Stimulated activated CD8-positive, alpha-beta memory T cell treated with anti-CD3 and anti-CD28 coated beads, Interleukin-7, amount 100 ng/mL, for 48 hours (primary cell): ENCODE results near the gene LRRTM2.

Experiments used
- DNase-seq, 2 donors: peaks; one replicate each; pipeline ENCODE4 v3.0.0-alpha.2; 2020; ENCODE audit warnings: low read depth in 1 of 2; ENCODE audit errors: extremely low read depth in 1 of 2

The LRRTM2 gene

DNA sequence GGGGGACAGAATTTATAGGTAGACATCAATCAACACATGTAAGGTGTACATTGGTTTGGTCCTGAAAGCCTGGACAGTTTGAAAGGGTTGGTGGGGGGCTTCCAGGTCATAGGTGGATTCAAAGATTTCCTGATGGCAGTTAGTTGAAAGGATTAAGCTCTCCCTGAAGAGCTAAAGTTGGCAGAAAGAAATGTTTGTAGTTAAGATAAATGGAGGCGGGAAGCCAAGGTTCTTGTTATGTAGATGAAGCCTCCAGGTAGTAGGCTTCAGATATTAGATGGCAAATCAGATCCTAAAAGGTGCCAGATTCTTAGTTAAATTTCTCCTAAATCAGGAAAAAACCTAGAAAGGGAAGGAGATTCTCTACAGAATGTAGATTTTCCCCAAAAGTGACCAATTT lies 9.0 kb upstream of the LRRTM2 start:
- DNase-seq: no peak

DNA sequence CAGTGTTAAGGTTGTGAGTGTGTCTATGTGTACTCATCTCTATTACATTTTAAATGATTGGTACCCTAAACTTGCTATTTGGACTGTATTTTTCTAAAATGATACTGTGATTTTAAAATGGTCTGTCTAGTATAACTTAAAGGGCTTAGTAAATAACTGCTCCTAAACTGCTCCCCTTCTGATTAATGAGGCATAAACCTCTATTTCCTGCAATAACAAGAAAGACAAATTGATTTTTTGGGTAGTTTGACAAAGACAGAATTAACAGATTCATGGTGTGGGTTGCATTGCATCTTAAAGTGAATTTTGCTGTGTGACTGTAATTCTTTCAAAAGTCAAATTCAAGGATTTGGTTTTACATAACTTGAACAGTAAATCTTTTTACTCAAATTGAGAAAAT lies 8.1 kb upstream of the LRRTM2 start:
- no peak for DNase-seq

DNA sequence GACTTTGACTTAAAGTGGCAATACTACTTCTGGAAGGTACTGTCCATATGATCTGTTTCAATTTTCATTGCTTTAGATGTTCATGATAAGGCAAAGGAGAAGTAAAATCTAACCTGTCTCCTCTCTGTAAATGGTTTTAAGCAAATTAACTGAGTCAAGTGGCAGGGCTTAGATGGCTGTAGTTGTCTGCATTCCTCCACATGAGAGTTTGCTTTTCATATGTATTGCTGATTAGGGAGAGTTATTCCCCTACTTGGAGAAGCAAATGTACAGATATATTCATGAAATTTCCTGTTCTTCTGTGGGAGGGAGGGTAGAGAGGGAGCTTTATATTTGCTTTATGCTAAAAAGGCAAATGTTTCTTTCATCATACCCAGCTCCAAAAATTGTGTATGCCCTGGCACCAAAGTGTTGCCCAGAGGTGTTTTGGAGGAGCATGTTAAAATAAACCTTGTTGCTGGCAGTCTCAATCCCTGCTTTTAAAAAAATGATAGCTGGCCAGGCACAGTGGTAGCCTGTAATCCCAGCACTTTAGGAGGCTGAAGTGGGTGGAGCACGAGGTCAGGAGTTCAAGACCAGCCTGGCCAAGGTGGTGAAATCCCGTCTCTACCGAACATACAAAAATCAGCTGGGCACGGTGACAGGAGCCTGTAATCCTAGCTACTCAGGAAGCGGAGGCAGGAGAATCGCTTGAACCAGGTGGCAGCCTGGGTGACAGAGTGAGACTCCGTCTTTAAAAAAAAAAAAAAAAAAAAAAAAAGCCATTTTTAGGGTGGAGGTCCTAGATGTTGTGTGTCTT lies 3.5 kb upstream of the LRRTM2 start:
- DNase-seq: no peak

DNA sequence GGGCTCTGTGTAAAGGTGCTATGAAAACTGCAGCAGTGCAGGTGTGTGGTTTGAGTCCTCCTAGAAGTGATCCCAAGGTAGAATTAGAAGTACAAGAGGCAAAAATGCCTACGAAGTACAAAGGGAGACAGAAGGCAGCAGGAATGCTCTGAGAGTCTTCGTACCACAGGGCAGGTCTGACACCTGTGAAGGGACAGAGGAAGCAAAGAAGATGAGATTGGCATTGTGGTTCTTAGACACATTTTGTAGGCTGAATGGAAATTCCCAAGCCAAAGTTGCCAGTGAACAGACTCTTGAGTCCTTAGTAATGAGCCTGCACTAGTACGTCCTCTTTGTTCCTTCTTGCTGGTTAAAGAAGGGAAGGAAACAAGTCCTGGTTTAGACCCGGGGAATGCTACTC lies 1.7 kb upstream of the LRRTM2 start:
- no peak for DNase-seq

DNA sequence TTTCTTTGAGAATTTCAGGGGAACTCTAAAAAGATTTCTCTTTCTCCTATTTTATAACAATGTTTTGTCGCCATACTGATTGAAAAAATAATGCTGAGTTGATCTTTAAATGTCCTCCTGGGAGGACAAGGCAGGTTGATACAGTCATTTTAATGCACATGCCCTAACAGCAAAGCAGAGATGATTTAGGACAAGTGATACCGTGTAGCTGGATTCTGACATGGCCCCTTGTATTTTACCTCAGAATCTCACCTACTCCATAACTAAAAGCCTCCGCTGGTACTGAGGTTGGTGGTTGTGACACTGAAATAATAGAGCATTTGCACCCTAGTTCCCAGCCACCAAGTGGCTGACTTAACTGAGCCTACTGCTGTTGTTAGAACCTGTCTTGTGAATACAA lies 811 bp upstream of the LRRTM2 start:
- DNase-seq: no peak

DNA sequence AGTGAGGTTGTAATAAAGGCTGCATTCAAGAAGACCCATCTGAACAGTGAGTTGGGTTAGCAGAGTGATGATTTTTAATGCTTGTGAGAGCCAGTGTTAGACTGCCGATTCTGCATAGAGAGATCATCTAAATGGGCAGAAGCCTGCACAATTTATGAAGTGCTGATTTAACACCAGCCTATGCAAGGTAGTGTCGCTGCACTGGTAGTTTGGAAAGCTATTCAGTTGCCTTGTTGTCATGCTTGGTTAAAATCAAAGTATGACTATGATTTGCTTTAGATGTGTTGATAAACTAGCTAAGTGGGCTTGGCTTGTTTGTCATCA lies 379 bp upstream of the LRRTM2 start:
- DNase-seq: no peak

DNA sequence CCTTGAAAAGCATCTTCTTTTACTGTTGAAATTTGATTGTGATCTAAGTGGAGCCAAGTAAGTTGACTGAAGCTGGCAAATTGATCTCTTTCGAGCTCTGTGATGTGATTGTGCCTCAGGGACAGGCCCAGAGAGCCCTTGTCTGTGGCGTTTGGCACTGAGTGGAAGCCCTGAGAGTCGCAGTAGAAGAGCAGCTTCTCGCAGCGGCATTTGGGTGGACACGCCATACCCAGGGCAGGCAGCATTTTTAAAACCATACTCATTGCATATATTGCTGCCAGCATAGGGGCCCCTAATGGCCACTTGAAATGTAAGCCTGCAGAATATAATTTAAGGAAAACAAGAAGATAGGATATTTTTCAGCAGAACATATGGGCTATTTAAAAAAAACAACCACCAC lies 894 bp downstream of the LRRTM2 start:
- DNase-seq: no peak

DNA sequence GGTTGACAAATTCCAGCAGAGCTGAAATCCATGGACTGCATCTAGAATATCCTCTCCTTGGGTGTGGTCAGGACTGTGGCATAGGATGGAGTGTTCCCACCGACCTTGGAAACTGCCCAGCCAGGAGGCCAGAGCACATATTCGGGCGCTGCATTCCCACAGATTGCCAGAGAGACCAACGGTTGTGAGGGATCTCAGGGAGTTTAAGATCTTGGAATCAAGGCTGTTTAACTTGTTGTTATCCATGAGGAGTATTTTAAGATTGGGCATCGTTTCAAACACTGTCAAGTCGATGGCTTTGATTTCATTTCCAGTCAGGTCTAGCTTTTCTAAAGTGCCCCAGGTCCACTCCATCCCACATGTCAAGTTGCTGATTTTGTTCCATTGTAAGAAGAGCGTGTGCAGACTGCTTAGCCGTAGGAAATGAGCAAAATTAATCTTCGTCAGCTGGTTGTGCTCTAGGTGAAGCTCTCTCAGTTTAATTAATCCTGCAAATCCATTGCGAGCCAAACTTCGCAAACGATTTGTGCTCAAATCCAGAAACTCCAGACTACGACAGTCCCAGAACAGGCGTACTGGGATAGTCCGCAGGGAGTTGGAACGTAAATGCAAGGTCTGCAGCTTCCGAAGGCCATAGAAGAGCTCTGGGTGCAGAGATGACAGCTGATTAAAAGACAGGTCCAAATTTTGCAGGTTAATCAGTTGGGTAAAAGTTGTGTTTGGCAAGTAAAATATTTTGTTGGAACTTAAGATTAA lies 1.5 kb downstream of the LRRTM2 start:
- DNase-seq: no peak

DNA sequence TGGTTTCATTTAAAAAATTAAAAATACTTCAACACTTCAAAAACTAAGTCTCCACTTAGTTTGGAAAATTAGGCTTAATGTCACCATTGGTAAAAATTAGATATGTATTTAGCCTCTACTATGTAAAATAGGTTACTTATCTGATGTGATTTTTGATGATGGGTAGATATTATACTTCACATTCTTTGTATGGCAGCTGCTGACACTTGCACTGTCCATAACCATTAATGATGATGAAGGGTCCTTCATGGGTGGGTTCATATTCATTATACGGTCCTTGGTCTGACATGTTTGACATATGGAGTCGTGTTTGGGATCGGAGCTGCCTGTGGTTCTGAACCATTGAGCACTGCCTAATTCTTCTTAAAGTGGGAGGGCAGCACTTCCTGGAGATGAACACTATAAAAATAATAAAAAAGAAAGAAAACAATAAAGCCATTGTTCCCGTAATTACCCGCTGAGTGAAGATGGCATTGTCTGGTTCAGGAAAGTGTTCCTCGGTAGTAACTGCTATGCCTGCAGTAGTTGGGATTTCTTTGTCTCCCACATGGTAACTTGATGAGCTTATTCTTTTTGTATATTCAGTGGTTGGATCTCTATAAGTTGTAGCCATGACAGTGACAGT lies 2.2 kb downstream of the LRRTM2 start:
- DNase-seq: no peak

DNA sequence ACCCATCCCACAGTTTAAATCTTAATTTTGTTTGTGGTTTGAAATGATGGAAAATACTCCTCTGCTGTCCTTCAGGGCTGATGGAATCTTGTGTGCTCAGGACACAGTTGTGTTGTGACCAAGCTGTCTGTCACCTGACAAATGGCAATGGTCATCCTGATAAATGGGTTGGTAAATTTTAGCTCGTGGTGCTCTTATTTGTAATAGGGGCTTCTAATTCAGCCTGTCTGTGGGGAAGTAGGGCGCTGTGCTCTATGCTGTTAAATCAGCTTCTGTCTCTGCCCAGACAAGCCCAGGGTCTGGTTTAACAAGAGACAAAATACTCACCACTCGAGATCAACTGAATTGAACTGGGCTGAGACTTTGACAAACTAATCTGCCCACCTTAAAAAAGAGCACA lies 4.5 kb downstream of the LRRTM2 start:
- DNase-seq: no peak

DNA sequence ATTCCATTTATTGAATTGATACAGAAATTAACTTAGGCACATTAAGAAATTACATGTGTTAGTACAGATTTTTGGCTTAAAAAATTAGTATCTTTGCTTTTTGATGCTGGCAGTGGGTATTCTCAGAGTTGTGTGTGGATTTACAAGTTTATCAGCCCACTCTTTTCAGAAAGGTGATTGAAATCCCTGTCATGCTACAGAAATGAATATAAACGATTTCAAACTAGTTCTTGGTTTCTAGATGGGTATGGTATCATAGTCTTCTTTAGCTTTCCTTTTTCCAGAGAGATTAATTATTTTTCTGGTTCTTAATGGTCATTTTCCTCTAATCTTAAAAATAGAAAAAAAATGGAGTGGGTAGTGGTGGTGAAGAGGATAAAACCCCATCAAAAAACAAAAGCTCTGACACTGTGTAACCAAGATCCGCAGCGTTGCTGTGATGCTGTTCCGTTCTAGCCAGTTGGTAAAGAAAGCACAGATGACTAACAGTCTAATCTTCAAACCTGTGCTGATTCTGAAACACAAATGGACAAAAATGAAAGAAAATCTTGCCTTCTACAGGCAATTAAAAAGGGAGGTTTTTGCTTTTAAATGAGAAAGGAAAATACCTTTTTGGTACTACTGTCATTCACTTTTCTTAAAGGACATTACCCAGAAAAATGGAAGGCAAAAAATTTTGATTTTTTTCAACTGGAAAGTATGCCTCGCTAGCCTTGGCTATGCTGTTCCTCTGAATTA lies 5.2 kb downstream of the LRRTM2 start:
- DNase-seq: no peak

DNA sequence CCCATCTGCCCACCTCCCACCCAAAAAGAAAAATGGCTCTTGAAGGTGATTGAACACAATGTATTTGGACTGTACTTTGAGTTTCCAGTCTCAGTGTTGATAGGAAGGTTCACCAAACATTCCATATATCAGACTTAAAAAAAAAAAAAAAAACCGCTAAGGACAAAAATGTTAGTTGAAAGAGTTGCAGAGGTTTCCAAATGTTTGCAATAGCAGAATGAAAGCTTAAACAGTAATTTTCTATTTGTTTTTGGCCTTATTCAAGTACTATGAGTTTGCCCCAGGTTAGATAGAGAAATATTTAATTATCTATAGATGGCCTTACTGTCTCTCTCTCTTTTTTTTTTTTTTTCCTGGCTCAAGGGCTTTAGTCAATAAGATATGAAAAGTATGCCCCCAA lies 6.1 kb downstream of the LRRTM2 start:
- DNase-seq: no peak

DNA sequence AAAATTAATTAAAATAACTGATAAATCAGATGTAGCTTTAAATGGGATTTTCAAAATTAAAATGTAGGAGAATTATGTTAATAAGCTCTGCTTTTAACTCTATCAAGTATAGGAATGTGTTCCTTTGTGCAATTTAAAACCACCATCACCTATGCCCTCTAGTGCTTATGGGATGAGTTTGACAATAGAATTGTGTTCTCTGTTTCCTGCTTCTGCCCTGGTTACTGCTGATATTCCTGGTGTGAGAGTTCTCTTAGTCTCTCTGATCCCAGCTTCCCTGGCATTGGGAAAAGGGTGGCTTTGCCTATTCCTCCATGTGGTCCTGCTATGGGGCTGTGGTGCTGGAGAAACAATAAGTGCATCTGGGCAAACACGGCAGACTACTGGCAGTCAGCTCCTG lies 8.1 kb downstream of the LRRTM2 start:
- no peak for DNase-seq

DNA sequence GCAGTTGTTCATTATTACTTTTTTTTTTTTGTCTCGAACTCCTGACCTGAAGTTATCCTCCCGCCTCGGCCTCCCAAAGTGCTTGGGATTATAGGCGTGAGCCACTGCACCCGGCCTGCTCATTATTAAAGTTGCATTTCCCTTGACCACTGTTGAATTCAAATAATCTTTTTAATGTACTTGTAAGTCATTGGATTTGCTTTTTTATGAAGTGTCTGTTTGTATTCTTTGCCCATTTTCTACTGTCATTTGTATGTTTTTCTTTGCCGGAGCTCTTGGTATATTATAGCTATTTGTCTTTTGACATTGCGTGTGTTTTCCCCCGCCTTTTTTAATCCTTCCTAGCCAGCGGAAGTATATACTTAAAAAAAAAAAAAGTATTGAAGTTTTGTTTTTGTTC lies 22.0 kb downstream of the LRRTM2 start:
- DNase-seq: no peak

DNA sequence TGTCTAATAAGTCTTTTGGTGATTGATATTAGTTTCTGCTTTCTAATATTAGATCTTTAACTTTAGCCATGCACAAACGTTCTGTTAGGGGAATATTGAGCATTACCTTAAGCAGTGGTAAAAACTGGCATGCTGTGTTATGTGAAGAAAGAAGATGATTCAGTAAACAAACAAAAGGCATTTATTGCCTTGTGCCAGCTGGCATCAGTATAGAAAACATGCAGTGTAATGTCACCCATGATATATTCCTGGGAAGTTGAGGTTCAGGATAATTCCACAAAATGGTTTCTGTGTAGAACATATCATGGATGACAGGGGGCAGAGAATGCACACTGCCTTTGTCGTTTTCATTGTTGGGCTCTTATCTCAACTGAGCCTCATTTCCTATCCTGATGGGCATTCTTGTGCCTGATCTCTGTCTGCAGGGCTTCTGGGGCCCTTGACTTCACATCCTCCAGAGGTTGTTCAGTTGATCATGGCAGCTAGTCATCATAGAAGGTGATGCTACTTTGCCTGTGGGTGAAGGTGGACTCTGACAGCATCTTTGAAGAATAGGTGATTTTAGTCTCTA lies 24.2 kb downstream of the LRRTM2 start:
- no peak for DNase-seq

DNA sequence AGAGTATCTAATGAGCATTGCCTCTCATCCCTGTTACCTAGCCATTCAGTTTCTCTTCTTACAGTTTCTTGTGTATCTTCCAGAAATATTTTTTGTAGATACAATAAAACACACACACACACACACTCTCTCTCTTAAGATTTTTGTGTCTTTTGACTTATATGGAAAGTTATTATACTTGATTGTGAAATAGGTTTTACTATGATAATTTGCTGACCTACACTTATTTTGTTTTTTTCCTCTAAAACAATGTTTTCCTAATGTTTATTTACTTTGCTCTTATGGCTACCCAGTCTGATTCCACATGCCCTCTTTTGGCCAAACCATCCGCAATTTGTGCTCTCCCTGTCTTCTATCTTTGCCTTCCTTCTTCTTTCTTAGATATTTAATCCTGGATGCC lies 25.3 kb downstream of the LRRTM2 start:
- DNase-seq: no peak

DNA sequence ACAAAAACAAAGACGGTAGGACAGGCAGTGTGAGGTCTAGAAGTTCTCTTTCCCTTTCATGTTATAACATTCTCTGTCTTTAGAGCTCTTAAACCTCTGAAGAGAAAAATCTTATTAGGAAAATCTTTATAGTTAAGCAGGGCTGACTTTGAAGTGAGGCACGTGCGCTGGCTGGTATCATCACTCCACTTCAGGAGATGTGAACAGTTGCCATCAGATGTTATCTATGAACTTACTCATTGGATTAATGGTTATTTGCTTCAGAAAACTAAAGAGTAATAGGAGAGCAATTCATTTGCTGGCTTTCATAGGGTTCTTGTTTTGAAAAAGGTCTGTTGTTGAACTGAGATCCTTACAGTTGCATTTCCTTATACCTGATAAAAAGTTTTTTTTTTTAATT lies 25.7 kb downstream of the LRRTM2 start:
- DNase-seq: no peak

DNA sequence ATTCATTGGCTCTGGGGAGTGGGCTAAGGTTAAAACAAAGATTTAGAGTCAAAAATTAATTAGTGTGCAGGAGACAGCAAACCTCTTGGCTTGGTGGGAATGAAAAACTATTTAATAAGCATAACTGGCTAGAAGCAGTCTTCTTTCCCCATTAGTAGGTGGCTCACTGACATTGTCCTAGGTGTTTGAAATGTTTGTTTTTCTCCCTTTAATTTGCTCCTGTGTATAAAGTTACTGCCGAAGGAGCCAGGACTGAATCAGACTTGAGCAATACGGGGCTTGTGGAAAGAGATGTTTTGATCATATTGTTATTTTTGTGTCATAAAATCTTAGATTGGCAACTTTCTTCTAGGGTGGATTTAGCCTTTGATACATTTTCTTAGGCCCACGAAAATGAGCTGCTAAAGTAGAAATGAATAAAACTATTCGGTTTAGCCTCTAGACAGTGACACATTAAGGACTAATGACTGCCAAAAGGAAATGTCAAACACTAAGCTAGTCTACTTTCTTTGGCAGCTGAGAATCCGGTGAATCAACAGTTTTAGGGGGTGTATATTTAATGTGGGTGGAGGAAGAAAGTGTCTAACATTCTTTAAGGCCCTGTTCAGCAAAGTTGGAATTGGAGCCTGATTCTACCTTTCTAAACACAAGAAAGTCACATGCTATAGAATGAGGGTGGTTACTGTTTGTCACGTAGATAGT lies 30.2 kb downstream of the LRRTM2 start:
- no peak for DNase-seq

DNA sequence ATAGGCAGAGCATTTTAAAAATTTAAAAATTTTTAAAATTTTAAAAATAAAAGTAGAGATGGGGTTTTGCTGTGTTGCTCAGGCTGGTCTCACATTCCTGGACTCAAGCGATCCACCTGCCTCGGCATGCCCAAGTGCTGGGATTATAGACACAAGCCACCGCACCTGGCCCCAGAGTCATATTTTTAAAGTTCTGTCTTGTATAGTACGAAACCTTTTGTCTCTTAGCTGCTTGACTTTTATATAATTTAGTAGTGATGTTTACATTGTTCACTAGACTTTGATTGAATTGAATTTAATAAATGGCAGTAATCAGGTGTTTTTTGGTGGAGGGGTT lies 31.0 kb downstream of the LRRTM2 start:
- no peak for DNase-seq

DNA sequence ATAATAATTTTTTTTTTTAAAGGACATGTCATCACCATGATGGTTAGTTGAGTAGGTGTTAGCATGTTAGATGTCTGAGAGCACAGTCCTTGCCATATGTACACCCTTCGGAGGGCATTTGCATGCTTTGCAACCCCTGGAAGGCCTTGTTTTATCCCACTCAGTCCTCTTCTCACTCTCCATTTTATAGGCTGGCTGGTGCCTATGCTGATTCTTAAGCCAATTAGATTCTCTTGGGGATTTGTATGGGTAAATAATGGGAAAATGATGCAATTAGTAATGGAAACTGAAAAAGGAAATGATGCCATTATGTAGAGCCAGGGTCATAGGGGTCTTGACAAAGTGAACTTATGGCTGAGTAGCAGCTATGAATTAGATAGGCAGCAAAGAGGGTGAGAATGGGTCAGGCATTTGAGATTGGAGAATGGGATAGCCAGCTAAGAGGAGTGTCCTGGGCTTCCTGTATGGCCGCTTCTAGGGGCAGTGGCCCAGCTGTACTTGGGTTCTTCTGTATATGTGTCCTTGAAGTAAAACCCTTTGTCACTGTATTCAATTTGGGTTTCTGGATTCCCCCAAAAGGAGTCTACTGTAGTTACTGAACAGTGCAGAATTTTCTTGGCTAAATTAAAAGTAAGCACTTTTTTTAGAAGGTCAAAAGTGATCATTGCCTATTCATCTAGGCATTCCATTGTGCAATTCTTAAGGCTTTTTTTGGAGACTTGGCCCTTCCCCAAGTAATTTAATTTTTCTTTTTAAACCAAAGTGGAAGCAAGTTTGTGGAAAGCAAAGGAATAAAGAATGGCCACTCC lies 31.6 kb downstream of the LRRTM2 start:
- DNase-seq: no peak
